Cerebellar nuclear complex (tissue), 1 donor: ENCODE data around the gene MRPL20.
"Not testable (repeated sequence)": the region's sequence is repeated elsewhere in the genome, so short reads cannot be mapped to it uniquely, and the experiment has no call there.

Experiments
- DNase-seq, 2 experiments: peaks; one replicate each; lab custom pipeline; 2025; lab: John Stamatoyannopoulos, UW

The MRPL20 gene

GRCh38 chr1:1406821-1407635 lies at the start of gene MRPL20:
TSS of gene MRPL20 (minus strand) at chr1:1407293. CDS start at chr1:1407217, 76 bp downstream.
- peak in 1 of 2 experiments; percentile 82 for DNase-seq

DNA sequence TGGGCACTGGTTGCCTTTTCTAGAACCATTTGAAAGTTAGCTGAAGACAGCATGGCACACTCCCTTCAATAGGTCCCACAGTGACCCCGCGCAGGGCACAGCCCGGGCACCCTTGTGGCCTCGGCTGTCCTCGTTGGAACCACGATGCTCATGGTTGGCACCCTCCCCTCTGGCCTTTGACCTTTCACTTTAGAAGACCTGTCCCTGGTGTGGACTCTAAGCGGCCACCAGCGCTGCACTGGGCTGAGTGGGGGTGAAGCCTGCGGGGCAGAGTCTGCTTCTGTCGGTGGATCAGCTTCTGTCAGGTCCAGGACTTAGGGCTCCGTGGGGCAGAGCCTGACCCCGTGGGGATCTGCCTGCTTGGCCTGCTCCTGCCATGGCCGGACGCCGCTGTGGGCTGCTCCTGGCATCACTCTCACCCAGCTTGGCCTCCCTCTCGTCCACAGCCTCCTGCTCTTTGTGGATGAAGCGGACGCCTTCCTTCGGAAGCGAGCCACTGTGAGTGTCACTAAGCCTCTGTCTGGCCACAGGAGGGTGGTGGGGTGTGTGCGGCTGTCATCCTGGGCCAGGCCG lies 49.7 kb upstream of the MRPL20 start:
- DNase-seq = not testable (repeated sequence)

DNA sequence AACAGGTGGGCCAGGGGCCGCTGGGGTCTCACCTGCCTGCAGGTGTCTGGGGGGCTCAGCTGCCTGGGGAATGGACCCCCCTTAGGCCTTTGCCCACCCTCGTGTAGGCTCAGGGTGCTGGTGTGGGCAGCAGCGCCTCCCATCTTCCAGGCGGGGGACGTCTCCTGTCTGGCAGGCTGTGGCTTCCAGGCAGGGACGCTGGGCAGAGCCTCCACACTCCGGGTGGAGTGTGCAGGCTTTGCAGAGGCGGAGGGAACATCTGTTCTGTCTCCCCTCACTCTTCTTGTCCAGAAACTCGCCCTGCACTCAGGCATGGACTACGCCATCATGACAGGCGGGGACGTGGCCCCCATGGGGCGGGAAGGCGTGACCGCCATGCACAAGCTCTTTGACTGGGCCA lies 48.8 kb upstream of the MRPL20 start:
- DNase-seq = not testable (repeated sequence)

DNA sequence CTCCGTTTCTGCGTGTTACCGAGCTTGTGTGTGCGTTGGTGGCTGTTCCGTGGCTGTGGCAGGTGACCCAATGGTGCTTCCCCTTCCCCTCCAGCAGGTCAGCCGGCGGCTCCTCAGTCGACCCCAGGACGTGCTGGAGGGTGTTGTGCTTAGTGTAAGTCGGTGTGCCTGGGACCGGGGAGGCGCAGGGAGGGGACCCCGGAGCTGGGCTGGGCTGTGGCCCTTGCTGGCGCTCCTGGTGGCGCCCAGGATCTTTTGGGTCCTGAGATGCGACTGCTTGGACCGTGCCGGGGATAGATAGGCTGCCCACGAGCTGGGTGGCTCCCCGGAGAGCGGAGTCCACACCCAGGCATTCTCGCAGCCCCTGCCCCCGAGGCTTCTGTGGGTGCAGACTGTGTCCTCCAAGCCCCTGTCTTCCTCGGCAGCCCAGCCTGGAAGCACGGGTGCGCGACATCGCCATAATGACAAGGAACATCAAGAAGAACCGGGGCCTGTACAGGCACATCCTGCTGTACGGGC lies 48.3 kb upstream of the MRPL20 start:
- no peak for DNase-seq

GRCh38 chr1:1454286-1455056 lies 47.4 kb upstream of the MRPL20 start:
- DNase-seq = not testable (repeated sequence)

DNA sequence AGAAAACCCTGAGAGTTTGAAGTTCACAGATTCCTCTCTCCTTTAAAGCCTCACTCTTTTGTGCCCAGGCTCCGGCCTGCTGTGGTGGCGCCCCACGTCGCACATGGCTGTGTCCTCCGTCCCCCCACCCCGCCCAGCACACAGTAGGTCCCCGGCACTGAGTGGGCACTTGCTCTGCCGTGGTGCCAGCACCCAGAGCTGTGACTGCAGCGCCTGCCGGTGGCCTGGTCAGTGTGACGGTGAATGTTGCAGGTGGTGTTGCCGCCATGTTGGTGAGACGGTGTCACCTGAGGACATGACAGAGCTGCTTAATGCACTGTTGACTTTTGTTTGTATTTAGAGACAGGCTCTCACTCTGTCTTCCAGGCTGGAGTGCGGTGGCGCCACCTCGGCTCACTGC lies 45.8 kb upstream of the MRPL20 start:
- no peak for DNase-seq

DNA sequence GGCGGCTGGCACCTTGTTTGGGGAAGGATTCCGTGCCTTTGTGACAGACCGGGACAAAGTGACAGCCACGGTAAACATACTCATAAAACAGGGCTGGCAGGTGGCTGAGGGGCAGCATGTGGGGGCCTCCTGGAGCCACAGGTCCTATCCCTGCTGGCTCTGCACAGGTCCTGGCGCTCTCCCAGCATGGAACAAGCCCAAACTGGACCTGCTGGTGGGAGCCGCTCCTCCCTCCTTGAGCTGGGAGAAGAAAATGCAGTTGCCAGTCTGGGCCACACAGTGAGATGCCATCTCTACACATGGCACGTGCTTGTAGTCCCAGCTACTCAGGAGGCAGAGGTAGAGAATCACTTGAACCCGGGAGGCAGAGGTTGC lies 45.3 kb upstream of the MRPL20 start:
- DNase-seq = not testable (repeated sequence)

DNA sequence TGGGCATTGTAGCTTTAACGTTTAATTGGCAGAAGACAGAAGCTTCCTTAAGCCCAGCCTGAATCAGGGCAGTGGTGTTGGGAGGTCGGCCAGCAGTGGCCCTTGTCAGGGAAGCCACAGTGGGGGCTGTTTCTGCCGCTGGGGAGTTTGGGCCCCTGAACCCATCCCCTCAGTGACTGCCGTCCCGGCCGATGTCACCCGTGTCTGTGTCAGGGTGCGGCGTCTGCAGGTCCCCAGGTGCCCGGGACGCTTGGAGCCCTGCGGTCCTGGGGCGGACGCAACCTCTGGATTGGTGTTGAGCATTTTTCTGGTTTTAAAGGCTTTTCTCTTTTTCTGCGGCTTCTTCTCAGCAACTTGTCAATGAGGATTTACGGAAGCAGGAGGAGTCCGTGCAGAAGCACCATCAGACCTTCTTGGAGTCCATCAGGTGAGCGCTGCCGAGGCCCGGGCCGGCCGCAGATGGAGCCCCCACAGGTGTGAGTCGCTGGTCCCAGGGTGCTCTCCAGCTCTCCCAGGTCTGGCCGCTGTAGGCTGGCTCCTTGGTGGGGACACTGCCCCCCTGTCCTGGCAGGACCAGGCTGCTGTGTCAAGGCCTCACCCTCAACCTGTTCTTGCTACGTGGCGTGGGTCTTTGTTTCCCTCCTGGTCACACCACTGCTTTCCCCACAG lies 44.7 kb upstream of the MRPL20 start:
- no peak for DNase-seq

DNA sequence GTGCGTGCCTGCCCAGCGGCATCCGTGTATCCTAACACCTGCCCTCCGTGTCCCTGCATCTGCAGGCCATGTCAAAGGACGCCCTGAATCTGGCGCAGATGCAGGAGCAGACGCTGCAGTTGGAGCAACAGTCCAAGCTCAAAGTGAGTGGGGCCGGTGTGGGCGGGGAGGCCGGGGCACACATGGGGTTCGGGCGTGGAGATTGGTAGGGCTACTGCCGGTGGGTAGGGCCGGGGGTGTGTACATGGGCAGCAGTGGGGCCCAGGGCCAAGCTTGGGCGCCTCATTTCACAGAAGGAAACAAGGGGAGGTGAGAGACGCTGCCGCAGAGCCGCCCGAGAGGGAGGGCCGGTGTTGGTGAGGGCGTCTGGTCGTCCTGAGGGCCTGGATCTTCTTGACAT lies 43.5 kb upstream of the MRPL20 start:
- not testable (repeated sequence) for DNase-seq

GRCh38 chr1:1449099-1449739 lies 42.1 kb upstream of the MRPL20 start, which contains the start of gene ATAD3C:
TSS of gene ATAD3C (plus strand) at chr1:1449689. CDS start at chr1:1450684, 995 bp downstream.
- no peak for DNase-seq

- DNase-seq = not testable (repeated sequence)
Observed at GRCh38 chr1:1446631-1447030, 39.5 kb upstream of the MRPL20 start.

GRCh38 chr1:1442069-1442770 lies 35.1 kb upstream of the MRPL20 start:
- no peak for DNase-seq

DNA sequence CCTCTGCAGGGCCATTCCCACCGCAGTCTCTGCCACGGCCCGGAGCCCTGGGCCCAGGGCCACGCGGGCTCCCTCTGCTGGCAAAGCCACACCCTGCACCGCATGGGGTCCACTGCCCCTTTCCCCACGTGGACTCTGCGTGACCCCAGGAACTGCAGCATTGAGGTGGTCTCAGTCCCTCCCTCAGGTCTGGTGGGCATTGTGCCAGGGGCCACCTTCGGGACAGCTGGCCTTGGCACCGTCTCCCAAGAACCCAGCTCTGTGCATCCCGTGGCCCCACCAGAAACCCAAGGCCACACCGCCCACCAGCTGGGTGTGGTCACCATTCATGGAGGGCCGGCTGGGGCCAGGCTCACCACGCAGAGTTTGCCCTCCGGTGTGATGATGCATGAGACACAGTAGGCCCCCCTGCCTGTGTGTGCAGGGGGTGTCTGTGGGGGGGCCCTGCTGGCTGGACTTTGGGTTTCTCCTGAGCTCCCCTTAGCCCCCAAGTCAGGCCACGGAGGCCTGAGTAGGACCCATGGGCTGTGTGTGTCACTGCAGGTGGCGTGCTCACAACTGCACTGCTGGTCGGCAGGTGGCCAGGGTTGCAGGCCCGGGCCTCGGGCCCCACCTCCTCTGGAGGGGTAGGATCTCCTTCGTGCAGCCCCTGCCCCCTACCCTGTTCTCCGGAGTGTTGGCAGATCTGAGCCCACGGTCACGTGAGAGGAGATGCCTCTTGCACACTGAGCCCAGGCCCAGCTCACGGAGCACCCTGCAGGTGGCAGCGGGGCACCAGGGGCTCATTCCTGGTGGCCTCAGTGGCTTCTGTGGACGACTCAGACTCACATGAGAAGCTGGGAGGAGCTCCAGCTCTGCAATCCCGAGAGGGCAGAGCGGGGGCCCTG lies 34.2 kb upstream of the MRPL20 start:
- DNase-seq = no peak

DNA sequence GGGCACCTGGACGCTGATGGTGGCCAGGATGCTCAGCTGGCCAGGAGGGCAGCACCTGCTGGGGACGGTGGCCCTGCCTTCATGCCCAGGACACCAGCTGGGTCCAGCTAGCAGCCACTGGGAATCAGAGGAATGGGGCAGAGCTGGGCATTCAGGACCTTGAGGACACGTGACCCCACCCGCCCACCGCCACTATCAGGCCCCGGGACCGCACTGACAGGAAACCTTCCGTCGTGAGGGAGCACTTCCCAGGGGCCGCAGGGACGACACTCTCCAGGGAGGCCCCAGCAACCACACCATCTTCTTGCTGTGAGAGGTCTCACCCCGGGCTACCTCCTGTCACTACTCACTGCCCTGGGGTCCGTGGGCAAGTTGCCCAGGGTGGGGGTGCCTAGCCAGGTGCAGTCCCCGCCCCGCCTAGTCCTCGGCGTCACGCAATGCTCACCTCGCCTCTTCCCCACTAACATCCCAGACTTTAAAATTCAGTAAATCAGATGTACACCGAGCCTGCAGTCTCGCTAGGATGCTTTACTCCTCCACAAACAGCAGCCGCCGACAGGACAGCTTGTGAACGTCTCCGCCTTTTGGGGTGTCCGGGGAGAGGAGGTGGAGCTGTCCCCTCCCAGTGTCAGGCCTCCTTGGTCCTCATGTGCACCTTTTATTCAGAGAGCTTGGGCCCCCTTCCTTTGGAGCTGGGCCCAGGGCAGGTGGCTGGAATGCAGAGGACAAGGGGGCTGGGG lies 33.3 kb upstream of the MRPL20 start:
- DNase-seq = no peak

DNA sequence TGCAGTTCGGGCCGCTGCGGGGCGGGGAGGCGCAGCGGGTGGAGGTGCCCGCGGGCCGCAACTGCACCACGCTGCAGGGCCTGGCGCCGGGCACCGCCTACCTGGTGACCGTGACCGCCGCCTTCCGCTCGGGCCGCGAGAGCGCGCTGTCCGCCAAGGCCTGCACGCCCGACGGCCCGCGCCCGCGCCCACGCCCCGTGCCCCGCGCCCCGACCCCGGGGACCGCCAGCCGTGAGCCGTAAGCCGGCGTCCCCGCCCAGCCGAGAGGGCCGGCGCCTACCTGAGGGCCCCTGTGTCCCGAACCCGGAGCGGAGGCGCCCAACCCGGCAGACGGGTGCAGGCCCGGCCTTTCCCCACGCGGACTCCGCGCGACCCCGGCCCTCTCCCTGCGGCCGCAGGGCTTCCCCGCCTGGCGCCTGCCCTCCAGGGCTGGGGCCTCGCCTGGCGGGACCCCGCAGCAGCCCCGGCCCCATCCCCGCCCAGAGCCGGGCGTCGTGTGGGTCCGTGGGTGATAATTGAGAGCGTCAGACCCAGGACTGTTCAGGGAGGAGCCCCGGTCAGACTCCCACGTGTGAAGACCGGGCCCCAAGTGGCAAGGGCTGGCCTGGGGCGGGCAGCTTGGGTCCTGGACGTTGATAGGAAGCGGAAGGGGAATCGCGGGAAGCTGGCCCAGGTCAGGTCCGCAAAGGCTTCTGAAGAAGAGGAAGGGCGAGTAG lies 32.6 kb upstream of the MRPL20 start:
- no peak for DNase-seq

DNA sequence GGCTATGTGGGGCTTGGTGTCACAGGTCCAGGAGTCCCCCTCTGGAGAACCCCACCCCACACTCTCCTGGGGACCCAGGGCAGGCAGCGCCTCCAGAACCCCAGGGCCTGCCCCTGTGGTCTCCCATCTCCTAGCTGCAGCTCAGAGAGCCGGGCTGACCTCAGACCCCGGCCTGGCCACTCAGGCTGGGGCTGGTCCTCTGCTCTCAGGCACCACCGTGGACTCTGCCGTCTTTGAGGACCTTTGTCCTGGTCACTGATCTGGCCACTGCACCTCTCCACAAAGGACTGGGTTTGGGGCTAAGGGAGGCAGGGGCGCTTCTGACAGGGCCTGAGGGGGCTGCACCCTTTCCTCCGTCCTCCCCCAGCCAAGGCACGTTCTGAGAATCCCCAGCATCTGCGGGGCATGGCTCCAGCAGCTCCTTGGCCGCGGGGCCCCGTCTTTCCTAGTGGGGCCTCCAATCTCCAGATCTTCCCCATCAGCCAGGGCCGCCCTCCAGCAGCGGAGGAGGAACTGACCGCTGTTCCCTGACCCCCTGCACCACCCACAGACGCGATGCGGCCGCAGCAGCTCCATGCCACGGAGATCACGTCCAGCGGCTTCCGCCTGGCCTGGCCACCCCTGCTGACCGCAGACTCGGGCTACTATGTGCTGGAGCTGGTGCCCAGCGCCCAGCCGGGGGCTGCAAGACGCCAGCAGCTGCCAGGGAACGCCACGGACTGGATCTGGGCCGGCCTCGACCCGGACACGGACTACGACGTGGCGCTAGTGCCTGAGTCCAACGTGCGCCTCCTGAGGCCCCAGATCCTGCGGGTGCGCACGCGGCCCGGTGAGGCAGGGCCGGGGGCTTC lies 31.7 kb upstream of the MRPL20 start:
- no peak for DNase-seq

DNA sequence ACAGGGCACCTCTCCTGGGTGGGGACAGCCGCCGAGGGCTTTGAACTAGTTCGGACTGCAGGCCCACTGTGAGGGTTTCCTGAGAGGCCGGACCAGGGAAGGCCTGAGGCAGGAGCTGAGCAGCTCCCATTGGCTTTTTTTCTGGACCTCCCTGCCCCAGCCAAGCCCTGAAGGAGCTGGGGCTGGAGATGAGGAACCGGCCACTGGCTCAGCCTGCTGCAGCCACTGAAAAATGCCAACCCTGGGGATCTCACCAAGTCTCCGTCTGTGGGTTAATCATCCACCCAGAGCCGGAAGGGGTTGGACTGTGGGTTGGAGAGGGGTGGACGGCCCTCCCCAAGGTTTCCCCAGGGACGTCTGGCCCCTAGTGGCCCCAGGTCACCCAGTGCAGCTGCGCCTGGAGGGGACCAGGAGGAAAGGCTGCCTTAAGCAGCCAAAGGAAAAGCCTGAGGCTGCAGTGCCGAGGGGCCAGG lies 30.8 kb upstream of the MRPL20 start:
- DNase-seq = no peak
